Natural killer cell (primary cell): ENCODE results near the gene NRIP1. TPM values are rescaled to one million over a fixed set of nuclear protein-coding genes. Genes with fewer than 3 reads are reported as not detected.

ENCODE experiments used
- ATAC-seq, 3 donors: fragments of 150-1000 bp in 2 of 3; fragments of 200-7000 bp in 1 of 3; cut with Tn5 transposase; 1 replicate in 1 of 3; 2 replicates in 2 of 3; pipeline ENCODE4 v1.10.0; 2021; ENCODE audit warnings: mild to moderate bottlenecking in 2 of 3, moderate library complexity in 2 of 3
- DNase-seq, 2 donors: peaks; one replicate each; pipeline versions ENCODE4 v3.0.0 to v3.0.0-alpha.2; 2013 to 2021; ENCODE audit warnings: mixed read lengths in 1 of 2
- H3K27ac ChIP-seq: one replicate; pipeline ENCODE4 v1.5.1; 2013; ENCODE audit warnings: mild to moderate bottlenecking, low read length
- H3K27me3 ChIP-seq: one replicate; pipeline ENCODE4 v1.6.1; 2013; ENCODE audit warnings: low read length; ENCODE audit not compliant: control insufficient read depth, insufficient read depth
- H3K36me3 ChIP-seq: one replicate; pipeline ENCODE4 v1.6.1; 2013; ENCODE audit warnings: low read length; ENCODE audit not compliant: control insufficient read depth, insufficient read depth
- H3K4me1 ChIP-seq: one replicate; pipeline ENCODE4 v1.6.1; 2013; ENCODE audit warnings: low read length; ENCODE audit not compliant: control insufficient read depth, insufficient read depth
- H3K4me3 ChIP-seq: one replicate; pipeline ENCODE4 v1.5.1; 2013; ENCODE audit warnings: low read length
- H3K9me3 ChIP-seq: one replicate; pipeline ENCODE4 v1.6.1; 2013; ENCODE audit warnings: low read length; ENCODE audit not compliant: control insufficient read depth, insufficient read depth
- H3K27ac Mint-ChIP-seq, 2 donors: one replicate each; pipeline ENCODE4 v1.8.0; 2022; ENCODE audit warnings: mild to moderate bottlenecking in 2 of 2, mixed read lengths in 2 of 2, moderate library complexity in 1 of 2
- H3K27me3 Mint-ChIP-seq, 2 donors: one replicate each; pipeline ENCODE4 v1.8.0; 2022; ENCODE audit warnings: low read depth in 2 of 2, mixed read lengths in 2 of 2
- H3K36me3 Mint-ChIP-seq: one replicate; pipeline ENCODE4 v1.8.0; 2022; ENCODE audit warnings: mixed read lengths
- H3K4me1 Mint-ChIP-seq, 2 donors: one replicate each; pipeline ENCODE4 v1.8.0; 2022; ENCODE audit warnings: mixed read lengths in 2 of 2
- H3K4me3 Mint-ChIP-seq: one replicate; pipeline ENCODE4 v1.8.0; 2022; ENCODE audit warnings: mild to moderate bottlenecking, moderate library complexity, mixed read lengths
- H3K9me3 Mint-ChIP-seq, 2 donors: one replicate each; pipeline ENCODE4 v1.8.0; 2022; ENCODE audit warnings: mixed read lengths in 2 of 2
- WGBS: methylation state at CpG from one replicate; pipeline ENCODE4 v1.1.7; 2013; ENCODE audit warnings: missing lambda C conversion rate; ENCODE audit not compliant: insufficient coverage; 5-methylcytosine and 5-hydroxymethylcytosine counted together
- intact Hi-C: fragments of 100-400 bp; cut with micrococcal nuclease; formaldehyde crosslinking; loops from one replicate; pipeline ENCODE4 v1.14.2; 2022
- total RNA-seq, 4 donors: library from RNA; stranded (reverse); fragments of 120-200 nt in 1 of 4; gene quantifications; one replicate each; pipeline versions ENCODE4 v1.2.3 to v1.2.4, GENCODE V29; 2013 to 2022
- TF ChIP-seq, protein P1 (sequence below): fragments of 200-600 bp; IDR thresholded peaks from one replicate; pipeline ENCODE4 v1.8.0; 2022; ENCODE audit warnings: antibody characterized with exemption

The NRIP1 gene
- total RNA-seq, 3 donors from 2014 or later (not counting 1 experiment from before 2014, with no cell fraction given), result 42.4 to 46.8 (median 42.6) TPM

- Histone ChIP-seq H3K27ac (no peak overlapping the region), H3K27me3 (no peaks in the 10 kb centered on the region), H3K36me3 (no peaks in the 10 kb centered on the region), H3K4me1 (no peaks in the 10 kb centered on the region), H3K4me3 (no peak overlapping the region), H3K9me3 (no peaks in the 10 kb centered on the region)
- Mint-ChIP-seq H3K4me1 (peaks cover 41 to 51% of the 10 kb centered on the region in 2 donors), H3K9me3 (no peaks in the 10 kb centered on the region), H3K27me3 (no peaks in the 10 kb centered on the region), H3K36me3 (no peaks in the 10 kb centered on the region), H3K4me3 (no peak overlapping the region), H3K27ac (no peak overlapping the region)
- intact Hi-C loops, result no loop called here
- DNase-seq (no peak), ATAC-seq (no peak)
- WGBS, result 83% methylated on average over 3 of the region's 3 CpGs
- TF ChIP-seq, protein P1, sequence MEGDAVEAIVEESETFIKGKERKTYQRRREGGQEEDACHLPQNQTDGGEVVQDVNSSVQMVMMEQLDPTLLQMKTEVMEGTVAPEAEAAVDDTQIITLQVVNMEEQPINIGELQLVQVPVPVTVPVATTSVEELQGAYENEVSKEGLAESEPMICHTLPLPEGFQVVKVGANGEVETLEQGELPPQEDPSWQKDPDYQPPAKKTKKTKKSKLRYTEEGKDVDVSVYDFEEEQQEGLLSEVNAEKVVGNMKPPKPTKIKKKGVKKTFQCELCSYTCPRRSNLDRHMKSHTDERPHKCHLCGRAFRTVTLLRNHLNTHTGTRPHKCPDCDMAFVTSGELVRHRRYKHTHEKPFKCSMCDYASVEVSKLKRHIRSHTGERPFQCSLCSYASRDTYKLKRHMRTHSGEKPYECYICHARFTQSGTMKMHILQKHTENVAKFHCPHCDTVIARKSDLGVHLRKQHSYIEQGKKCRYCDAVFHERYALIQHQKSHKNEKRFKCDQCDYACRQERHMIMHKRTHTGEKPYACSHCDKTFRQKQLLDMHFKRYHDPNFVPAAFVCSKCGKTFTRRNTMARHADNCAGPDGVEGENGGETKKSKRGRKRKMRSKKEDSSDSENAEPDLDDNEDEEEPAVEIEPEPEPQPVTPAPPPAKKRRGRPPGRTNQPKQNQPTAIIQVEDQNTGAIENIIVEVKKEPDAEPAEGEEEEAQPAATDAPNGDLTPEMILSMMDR, result no peak
Observed at GRCh38 chr21:14988760-14989159, 76.0 kb downstream of the NRIP1 start.

DNA sequence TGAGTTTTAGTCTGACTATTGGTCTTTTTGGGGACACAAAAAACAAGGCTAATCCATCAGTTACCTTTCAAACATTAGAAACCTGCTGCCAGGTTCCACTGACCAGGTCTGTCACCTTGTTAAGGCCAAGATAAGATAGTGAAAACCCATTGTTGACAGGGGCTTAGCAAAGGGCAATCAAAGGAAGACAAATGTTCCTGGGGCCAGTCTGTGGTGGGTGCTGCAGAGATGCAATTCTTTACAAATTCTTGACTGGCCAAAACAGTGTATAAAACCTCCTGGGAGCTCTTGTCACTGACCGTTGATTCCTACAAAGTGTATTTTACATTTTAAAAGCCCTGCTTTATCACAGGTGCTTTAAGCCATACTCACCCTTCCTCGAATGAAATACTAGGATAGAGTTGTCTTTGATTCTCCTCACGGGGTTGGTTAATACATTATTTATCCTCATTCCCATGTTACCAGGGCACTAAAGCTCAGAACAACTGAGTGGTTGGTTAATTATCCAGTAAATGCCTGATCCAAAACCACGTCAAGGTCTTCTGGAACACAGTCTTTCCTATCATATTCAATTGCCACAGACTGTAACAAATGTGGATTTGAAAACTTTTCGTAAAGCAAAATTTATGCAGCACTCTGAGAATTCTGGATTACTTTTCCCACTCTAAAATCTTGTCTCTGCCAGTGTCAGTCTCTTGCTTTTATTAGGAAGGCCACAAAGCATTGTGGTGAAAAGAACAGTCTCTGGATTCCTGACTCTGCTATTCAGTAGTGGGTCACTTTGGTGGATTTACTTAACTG is 77.2 kb downstream of the NRIP1 start:
- no peaks in the 10 kb centered on the region for H3K4me1 ChIP-seq
- WGBS, result 94% methylated on average over 3 of the region's 5 CpGs
- no peaks in the 10 kb centered on the region for H3K9me3 ChIP-seq
- H3K27ac ChIP-seq, result no peak overlapping the region
- DNase-seq (no peak), ATAC-seq (no peak)
- no peak overlapping the region for H3K4me3 Mint-ChIP-seq
- TF ChIP-seq, protein P1, result no peak
- no peaks in the 10 kb centered on the region for H3K9me3 Mint-ChIP-seq
- H3K4me3 ChIP-seq, result no peak overlapping the region
- no peaks in the 10 kb centered on the region for H3K36me3 Mint-ChIP-seq
- no peak overlapping the region for H3K27ac Mint-ChIP-seq
- no peaks in the 10 kb centered on the region for H3K27me3 Mint-ChIP-seq
- no peaks in the 10 kb centered on the region for H3K36me3 ChIP-seq
- intact Hi-C loops, result no loop called here
- H3K27me3 ChIP-seq, result no peaks in the 10 kb centered on the region
- peaks cover 53 to 61% of the 10 kb centered on the region in 2 donors for H3K4me1 Mint-ChIP-seq

- peaks cover 40% of the 10 kb centered on the region in 2 donors for H3K4me1 Mint-ChIP-seq
Observed at GRCh38 chr21:14985306-14985705, 79.5 kb downstream of the NRIP1 start.

More at GRCh38 chr21:14985306-14985705, 79.5 kb downstream of the NRIP1 start:
- no peak for DNase-seq
- Mint-ChIP-seq H3K4me3 (no peak overlapping the region), H3K36me3 (no peaks in the 10 kb centered on the region), H3K27me3 (no peaks in the 10 kb centered on the region), H3K9me3 (no peaks in the 10 kb centered on the region), H3K27ac (no peak overlapping the region)
- no peaks in the 10 kb centered on the region for H3K9me3 ChIP-seq
- TF ChIP-seq, protein P1, result no peak
- no peak overlapping the region for H3K27ac ChIP-seq
- no peaks in the 10 kb centered on the region for H3K36me3 ChIP-seq
- no peak for ATAC-seq
- H3K27me3 ChIP-seq, result no peaks in the 10 kb centered on the region
- no peak overlapping the region for H3K4me3 ChIP-seq
- intact Hi-C loops, result no loop called here
- WGBS, result no CpG with 5 or more reads among the region's 3 CpGs
- H3K4me1 ChIP-seq, result no peaks in the 10 kb centered on the region
